H1 (cell line): ENCODE data around the gene PSPH.

Source experiments
- GABPA ChIP-seq: IDR thresholded peaks from 2 replicates; pipeline ENCODE4 v1.6.1; 2011; ENCODE audit warnings: mild to moderate bottlenecking, low read length, moderate library complexity, borderline replicate concordance; ENCODE audit not compliant: insufficient read depth
- MAFK ChIP-seq: IDR thresholded peaks from 2 replicates; pipeline ENCODE4 v1.6.1; 2012; ENCODE audit warnings: low read depth, mild to moderate bottlenecking, improper control_type of control experiment, low read length
- PHF8 ChIP-seq: fragments of 200-600 bp; sonication (generic); conservative IDR thresholded peaks from 2 replicates; pipeline ENCODE4 v1.7.1; 2012; ENCODE audit warnings: low read depth, mild to moderate bottlenecking, inconsistent platforms, low read length, moderate library complexity
- POLR2AphosphoS5 ChIP-seq: IDR thresholded peaks from 2 replicates; pipeline ENCODE4 v1.6.1; 2011; ENCODE audit warnings: low read depth, low read length
- TF ChIP-seq, protein P1 (sequence below), 3 experiments: IDR thresholded peaks; 1 replicate in 2 of 3; 2 replicates in 1 of 3; pipeline versions ENCODE4 v1.5.1 to v1.6.1; 2011; ENCODE audit warnings: low read length in 3 of 3, mild to moderate bottlenecking in 3 of 3, inconsistent platforms in 2 of 3, low read depth in 1 of 3, moderate library complexity in 1 of 3; ENCODE audit not compliant: insufficient read depth in 1 of 3; ENCODE audit errors: control extremely low read depth in 1 of 3

DNA sequence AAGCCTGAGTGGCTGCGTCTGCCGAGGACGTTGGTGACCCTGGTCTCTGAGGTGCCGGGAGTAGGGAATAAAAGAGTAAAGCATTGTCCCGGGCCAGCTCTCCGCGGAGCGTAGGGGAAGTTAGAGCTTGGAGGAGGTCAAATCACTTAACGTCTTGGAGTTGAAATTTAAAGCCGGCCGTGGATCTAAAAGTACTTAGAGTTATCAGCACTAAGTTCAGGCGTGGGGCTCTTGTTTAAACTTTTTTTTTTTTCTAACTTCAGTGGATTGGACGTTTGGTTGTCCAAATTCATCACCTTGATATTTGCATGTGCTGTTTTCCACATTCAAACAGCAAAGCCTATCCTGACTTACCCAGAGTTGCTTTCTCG is 86.2 kb downstream of the PSPH start:
- TF ChIP-seq GABPA = no peak
- no peak for TF ChIP-seq POLR2AphosphoS5
- TF ChIP-seq PHF8 = no peak
- TF ChIP-seq, protein P1, sequence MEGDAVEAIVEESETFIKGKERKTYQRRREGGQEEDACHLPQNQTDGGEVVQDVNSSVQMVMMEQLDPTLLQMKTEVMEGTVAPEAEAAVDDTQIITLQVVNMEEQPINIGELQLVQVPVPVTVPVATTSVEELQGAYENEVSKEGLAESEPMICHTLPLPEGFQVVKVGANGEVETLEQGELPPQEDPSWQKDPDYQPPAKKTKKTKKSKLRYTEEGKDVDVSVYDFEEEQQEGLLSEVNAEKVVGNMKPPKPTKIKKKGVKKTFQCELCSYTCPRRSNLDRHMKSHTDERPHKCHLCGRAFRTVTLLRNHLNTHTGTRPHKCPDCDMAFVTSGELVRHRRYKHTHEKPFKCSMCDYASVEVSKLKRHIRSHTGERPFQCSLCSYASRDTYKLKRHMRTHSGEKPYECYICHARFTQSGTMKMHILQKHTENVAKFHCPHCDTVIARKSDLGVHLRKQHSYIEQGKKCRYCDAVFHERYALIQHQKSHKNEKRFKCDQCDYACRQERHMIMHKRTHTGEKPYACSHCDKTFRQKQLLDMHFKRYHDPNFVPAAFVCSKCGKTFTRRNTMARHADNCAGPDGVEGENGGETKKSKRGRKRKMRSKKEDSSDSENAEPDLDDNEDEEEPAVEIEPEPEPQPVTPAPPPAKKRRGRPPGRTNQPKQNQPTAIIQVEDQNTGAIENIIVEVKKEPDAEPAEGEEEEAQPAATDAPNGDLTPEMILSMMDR (IDR thresholded peaks at IDR 0.05; ENCODE audit: control extremely low read depth in 1 of 3, insufficient read depth in 1 of 3, low read depth in 1 of 3, low read length in 3 of 3) = no peak
- no peak for TF ChIP-seq MAFK
